ENCODE results near the gene MGST3.
"Not testable (repeated sequence)": the region's sequence is repeated elsewhere in the genome, so short reads cannot be mapped to it uniquely, and the experiment has no call there.

MGST3 gene

GRCh38 chr1:165629151-165629550 is 1.9 kb upstream of the MGST3 start:
- no peak for DNase-seq (ENCODE audit: low read depth, low spot score)

- DNase-seq (ENCODE audit: low read depth, low spot score) = no peak
Measured at GRCh38 chr1:165629848-165630628, 996 bp upstream of the MGST3 start.

- DNase-seq (ENCODE audit: low read depth, low spot score) = peak; percentile 4
Measured at GRCh38 chr1:165631342-165632151, 513 bp downstream of the MGST3 start.

GRCh38 chr1:165632152-165632469 is 1.1 kb downstream of the MGST3 start:
- no peak for DNase-seq (ENCODE audit: low read depth, low spot score)

GRCh38 chr1:165632491-165632890 is 1.5 kb downstream of the MGST3 start:
- no peak for DNase-seq (ENCODE audit: low read depth, low spot score)

GRCh38 chr1:165633614-165634013 is 2.6 kb downstream of the MGST3 start:
- DNase-seq (ENCODE audit: low read depth, low spot score) = no peak

- no peak for DNase-seq (ENCODE audit: low read depth, low spot score)
Measured at GRCh38 chr1:165634154-165634921, 3.3 kb downstream of the MGST3 start.

- DNase-seq (ENCODE audit: low read depth, low spot score) = no peak
Measured at GRCh38 chr1:165635329-165635728, 4.3 kb downstream of the MGST3 start.

- DNase-seq (ENCODE audit: low read depth, low spot score) = no peak
Measured at GRCh38 chr1:165635823-165636222, 4.8 kb downstream of the MGST3 start.

GRCh38 chr1:165637427-165637826 is 6.4 kb downstream of the MGST3 start:
- DNase-seq (ENCODE audit: low read depth, low spot score) = no peak

- not testable (repeated sequence) for DNase-seq (ENCODE audit: low read depth, low spot score)
Measured at GRCh38 chr1:165638211-165638610, 7.2 kb downstream of the MGST3 start.

GRCh38 chr1:165639821-165640623 is 9.0 kb downstream of the MGST3 start:
- no peak for DNase-seq (ENCODE audit: low read depth, low spot score)

GRCh38 chr1:165641231-165641987 is 10.4 kb downstream of the MGST3 start:
- DNase-seq (ENCODE audit: low read depth, low spot score) = no peak

GRCh38 chr1:165644064-165644735 is 13.2 kb downstream of the MGST3 start:
- DNase-seq (ENCODE audit: low read depth, low spot score) = no peak

GRCh38 chr1:165645654-165646366 is 14.8 kb downstream of the MGST3 start:
- no peak for DNase-seq (ENCODE audit: low read depth, low spot score)

GRCh38 chr1:165647517-165647916 is 16.5 kb downstream of the MGST3 start:
- no peak for DNase-seq (ENCODE audit: low read depth, low spot score)

GRCh38 chr1:165647970-165648369 is 16.9 kb downstream of the MGST3 start:
- no peak for DNase-seq (ENCODE audit: low read depth, low spot score)

- DNase-seq (ENCODE audit: low read depth, low spot score) = no peak
Measured at GRCh38 chr1:165648919-165649572, 18.0 kb downstream of the MGST3 start.
